Activated CD4-positive, alpha-beta T cell treated with anti-CD3 and anti-CD28 coated beads, Interleukin-2, amount 50 U/mL, for 48 hours (primary cell): ENCODE data around the gene PTH1R.

Experiments
- DNase-seq, 2 experiments: peaks; one replicate each; pipeline ENCODE4 v3.0.0-alpha.2; 2020

Gene PTH1R

GRCh38 chr3:46917257-46917656 lies 39.7 kb downstream of the PTH1R start:
- no peak for DNase-seq

GRCh38 chr3:46918202-46918601 lies 40.7 kb downstream of the PTH1R start:
- DNase-seq: no peak

- DNase-seq: no peak
These were observed 41.1 kb downstream of the PTH1R start for GRCh38 chr3:46918634-46919033.

- no peak for DNase-seq
These were observed 43.5 kb downstream of the PTH1R start for GRCh38 chr3:46921041-46921440.

- no peak for DNase-seq
These were observed 44.4 kb downstream of the PTH1R start for GRCh38 chr3:46921871-46922271.

GRCh38 chr3:46922426-46922825 lies 44.9 kb downstream of the PTH1R start:
- DNase-seq: no peak

GRCh38 chr3:46922871-46923558 lies 45.5 kb downstream of the PTH1R start:
- no peak for DNase-seq

GRCh38 chr3:46923559-46924350 lies 46.2 kb downstream of the PTH1R start:
- peak; percentile 39 to 48 for DNase-seq

- DNase-seq: no peak
These were observed 47.5 kb downstream of the PTH1R start for GRCh38 chr3:46924921-46925584.

GRCh38 chr3:46925585-46925934 lies 48.0 kb downstream of the PTH1R start:
- no peak for DNase-seq

GRCh38 chr3:46926039-46926438 lies 48.5 kb downstream of the PTH1R start:
- DNase-seq: no peak

- no peak for DNase-seq
These were observed 48.9 kb downstream of the PTH1R start for GRCh38 chr3:46926447-46926846.

- peak in 1 of 2 experiments; percentile 27 for DNase-seq
These were observed 49.6 kb downstream of the PTH1R start for GRCh38 chr3:46926871-46927717.

GRCh38 chr3:46927718-46928073 lies 50.2 kb downstream of the PTH1R start:
- DNase-seq: no peak

- no peak for DNase-seq
These were observed 50.8 kb downstream of the PTH1R start for GRCh38 chr3:46928282-46928681.

GRCh38 chr3:46929324-46929723 lies 51.8 kb downstream of the PTH1R start:
- DNase-seq: no peak

GRCh38 chr3:46930166-46930944 lies 52.8 kb downstream of the PTH1R start:
- no peak for DNase-seq

- DNase-seq: no peak
These were observed 53.5 kb downstream of the PTH1R start for GRCh38 chr3:46930945-46931403.

- peak in 1 of 2 experiments; percentile 30 for DNase-seq
These were observed 54.3 kb downstream of the PTH1R start for GRCh38 chr3:46931631-46932331.

- DNase-seq: no peak
These were observed 55.1 kb downstream of the PTH1R start for GRCh38 chr3:46932455-46933225.

GRCh38 chr3:46933261-46933660 lies 55.7 kb downstream of the PTH1R start:
- DNase-seq: no peak
